Calu3 (cell line): ENCODE results near the gene MYLK. TPM values are rescaled to one million over a fixed set of nuclear protein-coding genes. Genes with fewer than 3 reads are reported as not detected.

Source experiments
- BruUV-seq: library from RNA; stranded (reverse); fragments of 400-500 nt; replicated peaks from 2 replicates; lab custom pipeline; 2021; lab: Mats Ljungman, UMichigan
- CTCF ChIA-PET: fragments of 300-600 bp; sonication (Branson Sonifier 250); formaldehyde crosslinking; loops from one replicate; lab custom pipeline; 2022; ENCODE audit warnings: antibody characterized with exemption; lab: Charles Lee
- DNase-seq: peaks from one replicate; pipeline ENCODE4 v3.0.0; 2022
- H3K27ac Mint-ChIP-seq: one replicate; pipeline ENCODE4 v1.8.0; 2022; ENCODE audit warnings: mixed read lengths; ENCODE audit not compliant: unreplicated experiment
- H3K27me3 Mint-ChIP-seq: one replicate; pipeline ENCODE4 v1.8.0; 2022; ENCODE audit warnings: mixed read lengths; ENCODE audit not compliant: unreplicated experiment
- H3K36me3 Mint-ChIP-seq: one replicate; pipeline ENCODE4 v1.8.0; 2022; ENCODE audit warnings: mild to moderate bottlenecking, moderate library complexity, mixed read lengths; ENCODE audit not compliant: insufficient read depth, unreplicated experiment
- H3K4me1 Mint-ChIP-seq: one replicate; pipeline ENCODE4 v1.8.0; 2022; ENCODE audit warnings: mild to moderate bottlenecking, low read depth, mixed read lengths; ENCODE audit not compliant: unreplicated experiment
- H3K4me3 Mint-ChIP-seq: one replicate; pipeline ENCODE4 v1.8.0; 2022; ENCODE audit warnings: mild to moderate bottlenecking, low read depth, moderate library complexity, mixed read lengths; ENCODE audit not compliant: unreplicated experiment
- H3K9me3 Mint-ChIP-seq: one replicate; pipeline ENCODE4 v1.8.0; 2022; ENCODE audit warnings: low read depth, mixed read lengths; ENCODE audit not compliant: unreplicated experiment
- intact Hi-C: fragments of 100-400 bp; cut with micrococcal nuclease; formaldehyde crosslinking; loops from one replicate; pipeline ENCODE4 v1.10.0; 2022; ENCODE audit not compliant: unreplicated experiment
- total RNA-seq: library from RNA; stranded (reverse); gene quantifications from 2 replicates; pipeline ENCODE4 v1.2.3, GENCODE V29; 2022
- TF ChIP-seq, protein P1 (sequence below): fragments of 200-600 bp; IDR thresholded peaks from one replicate; pipeline ENCODE4 v1.8.0; 2022; ENCODE audit warnings: antibody characterized with exemption; ENCODE audit not compliant: unreplicated experiment

The MYLK gene
- total RNA-seq, 1 experiment from 2014 or later, result 10.7 TPM

DNA sequence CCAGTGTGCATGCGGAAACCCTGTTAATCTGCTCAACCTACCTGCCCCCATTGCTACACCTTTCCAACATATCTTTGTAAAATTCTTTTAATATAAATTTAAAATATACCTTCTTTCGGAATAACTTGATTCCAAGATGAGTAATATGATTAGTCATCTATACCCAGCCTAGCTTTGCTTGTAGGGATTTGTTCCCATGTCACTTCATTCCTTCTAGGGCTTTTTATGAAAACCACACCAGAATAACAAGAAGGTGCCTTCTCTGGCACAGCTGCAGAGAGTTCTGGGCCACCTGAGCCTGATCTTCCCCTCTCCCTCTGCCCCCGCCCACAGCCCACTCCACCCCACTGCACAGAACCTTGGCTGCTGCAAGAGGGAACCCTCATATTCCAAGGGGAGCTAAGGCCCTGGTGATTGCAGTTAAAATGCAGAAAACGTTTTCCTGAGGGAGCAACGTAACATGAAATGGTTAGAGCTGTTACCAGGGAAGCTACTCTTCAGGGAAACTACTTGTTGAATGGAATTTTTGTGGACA is 260.7 kb downstream of the MYLK start:
- Mint-ChIP-seq H3K9me3 (no peaks in the 10 kb centered on the region), H3K27me3 (no peaks in the 10 kb centered on the region), H3K4me1 (peaks cover 10% of the 10 kb centered on the region), H3K36me3 (peaks cover 10% of the 10 kb centered on the region), H3K4me3 (no peak overlapping the region), H3K27ac (no peak overlapping the region)
- CTCF ChIA-PET, result interaction anchor here (0.6 kb wide), 1 partner anchor 57 kb away, joined by 5 read pairs; no protein-coding TSS in a partner anchor
- TF ChIP-seq, protein P1, sequence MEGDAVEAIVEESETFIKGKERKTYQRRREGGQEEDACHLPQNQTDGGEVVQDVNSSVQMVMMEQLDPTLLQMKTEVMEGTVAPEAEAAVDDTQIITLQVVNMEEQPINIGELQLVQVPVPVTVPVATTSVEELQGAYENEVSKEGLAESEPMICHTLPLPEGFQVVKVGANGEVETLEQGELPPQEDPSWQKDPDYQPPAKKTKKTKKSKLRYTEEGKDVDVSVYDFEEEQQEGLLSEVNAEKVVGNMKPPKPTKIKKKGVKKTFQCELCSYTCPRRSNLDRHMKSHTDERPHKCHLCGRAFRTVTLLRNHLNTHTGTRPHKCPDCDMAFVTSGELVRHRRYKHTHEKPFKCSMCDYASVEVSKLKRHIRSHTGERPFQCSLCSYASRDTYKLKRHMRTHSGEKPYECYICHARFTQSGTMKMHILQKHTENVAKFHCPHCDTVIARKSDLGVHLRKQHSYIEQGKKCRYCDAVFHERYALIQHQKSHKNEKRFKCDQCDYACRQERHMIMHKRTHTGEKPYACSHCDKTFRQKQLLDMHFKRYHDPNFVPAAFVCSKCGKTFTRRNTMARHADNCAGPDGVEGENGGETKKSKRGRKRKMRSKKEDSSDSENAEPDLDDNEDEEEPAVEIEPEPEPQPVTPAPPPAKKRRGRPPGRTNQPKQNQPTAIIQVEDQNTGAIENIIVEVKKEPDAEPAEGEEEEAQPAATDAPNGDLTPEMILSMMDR, result no peak
- no TSS peak for BruUV-seq
- DNase-seq, result no peak
- intact Hi-C loops, result no loop called here

DNA sequence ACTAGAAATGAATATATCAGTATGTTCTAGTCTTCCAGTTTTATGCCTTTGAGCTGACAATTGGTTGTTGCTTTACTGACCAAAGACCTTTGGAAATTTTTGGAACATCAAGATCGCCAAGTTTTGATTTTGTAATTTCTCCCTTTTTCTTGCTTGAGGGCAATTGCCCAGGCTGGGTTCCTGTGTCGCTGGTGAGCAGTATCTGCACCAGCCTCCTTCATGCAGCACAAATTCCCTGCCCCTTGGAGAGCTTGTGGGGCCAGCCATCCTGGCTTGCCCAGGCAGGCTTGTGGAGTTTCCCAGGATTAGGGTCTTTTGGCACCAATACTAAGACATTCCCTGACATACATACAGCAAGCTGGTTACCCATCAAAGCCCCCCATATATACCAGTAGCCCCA is 261.4 kb downstream of the MYLK start:
- no peaks in the 10 kb centered on the region for H3K9me3 Mint-ChIP-seq
- intact Hi-C loops, result no loop called here
- DNase-seq, result no peak
- H3K4me1 Mint-ChIP-seq, result peaks cover 14% of the 10 kb centered on the region
- no TSS peak for BruUV-seq
- CTCF ChIA-PET, result interaction anchor here (0.6 kb wide), 1 partner anchor 58 kb away, joined by 5 read pairs; no protein-coding TSS in a partner anchor
- H3K4me3 Mint-ChIP-seq, result no peak overlapping the region
- H3K27ac Mint-ChIP-seq, result no peak overlapping the region
- TF ChIP-seq, protein P1, result no peak
- peaks cover 10% of the 10 kb centered on the region for H3K36me3 Mint-ChIP-seq
- no peaks in the 10 kb centered on the region for H3K27me3 Mint-ChIP-seq

DNA sequence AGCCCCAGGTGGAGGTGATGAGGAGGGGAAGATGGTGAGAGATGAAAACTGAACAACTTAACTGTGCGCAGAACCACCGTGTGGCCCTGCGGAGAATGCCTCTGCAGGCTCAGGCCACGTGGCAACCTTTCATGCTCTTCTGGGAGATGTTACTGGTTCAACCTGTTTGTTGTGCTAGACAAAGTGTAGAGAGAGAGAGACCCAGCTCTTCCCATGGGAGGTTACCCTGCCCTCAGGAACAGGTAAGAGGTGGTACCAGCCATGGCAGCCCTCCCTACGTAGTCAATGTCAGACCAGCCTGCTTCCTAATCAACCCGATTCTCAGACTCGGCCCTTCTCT is 262.3 kb downstream of the MYLK start:
- TF ChIP-seq, protein P1, result no peak
- Mint-ChIP-seq H3K27ac (no peak overlapping the region), H3K9me3 (no peaks in the 10 kb centered on the region), H3K27me3 (no peaks in the 10 kb centered on the region), H3K4me3 (no peak overlapping the region), H3K4me1 (peaks cover 14% of the 10 kb centered on the region), H3K36me3 (peaks cover 10% of the 10 kb centered on the region)
- BruUV-seq, result no TSS peak
- DNase-seq, result no peak
- CTCF ChIA-PET, result no interaction called here
- intact Hi-C loops, result no loop called here

DNA sequence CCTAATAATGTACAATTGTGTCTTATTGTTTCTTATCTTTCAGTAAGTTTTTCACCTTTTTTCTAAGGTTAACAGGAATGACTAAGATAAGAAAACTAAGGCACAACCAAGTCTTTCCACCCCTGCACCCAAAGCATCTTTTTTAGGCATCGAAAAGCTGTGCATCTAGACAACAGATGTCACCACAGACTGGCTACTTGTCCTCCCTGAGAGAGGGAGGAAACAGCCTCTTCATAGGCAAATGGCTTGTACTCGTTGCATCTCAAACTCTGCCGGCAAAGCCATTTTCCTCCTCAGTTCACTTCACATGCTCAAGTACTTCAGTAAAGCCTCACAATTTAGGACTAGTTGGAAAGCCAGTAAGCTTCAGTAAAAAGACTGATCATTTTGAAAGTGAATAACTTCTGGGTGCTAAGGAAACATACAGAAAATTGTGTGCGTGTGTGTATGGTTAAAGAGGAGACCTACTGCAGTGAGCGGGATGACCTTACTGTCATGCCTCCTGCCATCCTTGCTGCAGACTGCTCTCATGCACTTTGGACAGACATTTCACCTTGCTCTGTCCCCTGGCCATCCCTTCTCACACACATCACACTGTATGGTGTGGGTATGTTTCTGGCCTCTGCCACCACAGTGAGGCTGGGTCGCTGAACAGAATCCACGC is 262.8 kb downstream of the MYLK start:
- no TSS peak for BruUV-seq
- Mint-ChIP-seq H3K27ac (no peak overlapping the region), H3K4me1 (peaks cover 14% of the 10 kb centered on the region), H3K36me3 (peaks cover 10% of the 10 kb centered on the region), H3K9me3 (no peaks in the 10 kb centered on the region), H3K4me3 (no peak overlapping the region), H3K27me3 (no peaks in the 10 kb centered on the region)
- TF ChIP-seq, protein P1, result no peak
- DNase-seq, result no peak
- CTCF ChIA-PET, result interaction anchor here (0.6 kb wide), 1 partner anchor 73 kb away, joined by 3 read pairs; no protein-coding TSS in a partner anchor
- intact Hi-C loops, result no loop called here
